ENCODE data around the gene TMEM69. TPM values are rescaled to one million over a fixed set of nuclear protein-coding genes. Genes with fewer than 3 reads are reported as not detected.
A peak's percentile ranks its signal among the peaks of the same experiment; 100 is the strongest.
"Not testable (repeated sequence)": the region's sequence is repeated elsewhere in the genome, so short reads cannot be mapped to it uniquely, and the experiment has no call there.

The TMEM69 gene
- total RNA-seq, 1 donor from 2014 or later, result 20.6 TPM

- Mint-ChIP-seq H3K9me3 (ENCODE audit: unreplicated experiment) (peaks cover 2% of the 10 kb centered on the region), H3K27me3 (ENCODE audit: unreplicated experiment) (no peaks in the 10 kb centered on the region), H3K36me3 (ENCODE audit: unreplicated experiment) (no peaks in the 10 kb centered on the region), H3K4me1 (ENCODE audit: low read depth, unreplicated experiment) (peaks cover 3% of the 10 kb centered on the region), H3K27ac (ENCODE audit: unreplicated experiment) (no peak overlapping the region), H3K4me3 (ENCODE audit: unreplicated experiment) (no peak overlapping the region)
- TF ChIP-seq, protein P1, sequence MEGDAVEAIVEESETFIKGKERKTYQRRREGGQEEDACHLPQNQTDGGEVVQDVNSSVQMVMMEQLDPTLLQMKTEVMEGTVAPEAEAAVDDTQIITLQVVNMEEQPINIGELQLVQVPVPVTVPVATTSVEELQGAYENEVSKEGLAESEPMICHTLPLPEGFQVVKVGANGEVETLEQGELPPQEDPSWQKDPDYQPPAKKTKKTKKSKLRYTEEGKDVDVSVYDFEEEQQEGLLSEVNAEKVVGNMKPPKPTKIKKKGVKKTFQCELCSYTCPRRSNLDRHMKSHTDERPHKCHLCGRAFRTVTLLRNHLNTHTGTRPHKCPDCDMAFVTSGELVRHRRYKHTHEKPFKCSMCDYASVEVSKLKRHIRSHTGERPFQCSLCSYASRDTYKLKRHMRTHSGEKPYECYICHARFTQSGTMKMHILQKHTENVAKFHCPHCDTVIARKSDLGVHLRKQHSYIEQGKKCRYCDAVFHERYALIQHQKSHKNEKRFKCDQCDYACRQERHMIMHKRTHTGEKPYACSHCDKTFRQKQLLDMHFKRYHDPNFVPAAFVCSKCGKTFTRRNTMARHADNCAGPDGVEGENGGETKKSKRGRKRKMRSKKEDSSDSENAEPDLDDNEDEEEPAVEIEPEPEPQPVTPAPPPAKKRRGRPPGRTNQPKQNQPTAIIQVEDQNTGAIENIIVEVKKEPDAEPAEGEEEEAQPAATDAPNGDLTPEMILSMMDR (IDR thresholded peaks at IDR 0.05; ENCODE audit: partially characterized antibody, unreplicated experiment), result no peak
- DNase-seq, result no peak
Measured at GRCh38 chr1:45669379-45669778, 18.6 kb upstream of the TMEM69 start.

- H3K4me1 Mint-ChIP-seq (ENCODE audit: low read depth, unreplicated experiment), result peaks cover 3% of the 10 kb centered on the region
- H3K9me3 Mint-ChIP-seq (ENCODE audit: unreplicated experiment), result peaks cover 2% of the 10 kb centered on the region
- TF ChIP-seq, protein P1 (IDR thresholded peaks at IDR 0.05; ENCODE audit: partially characterized antibody, unreplicated experiment), result no peak
- no peak for DNase-seq
- no peaks in the 10 kb centered on the region for H3K27me3 Mint-ChIP-seq (ENCODE audit: unreplicated experiment)
- H3K4me3 Mint-ChIP-seq (ENCODE audit: unreplicated experiment), result no peak overlapping the region
- H3K27ac Mint-ChIP-seq (ENCODE audit: unreplicated experiment), result peak overlapping the region; percentile 10
- H3K36me3 Mint-ChIP-seq (ENCODE audit: unreplicated experiment), result no peaks in the 10 kb centered on the region
Measured at GRCh38 chr1:45669859-45670655, 17.9 kb upstream of the TMEM69 start.

- TF ChIP-seq, protein P1 (IDR thresholded peaks at IDR 0.05; ENCODE audit: partially characterized antibody, unreplicated experiment), result no peak
Measured at GRCh38 chr1:45673956-45674355, 14.0 kb upstream of the TMEM69 start.

GRCh38 chr1:45674478-45674877, 13.5 kb upstream of the TMEM69 start:
- Mint-ChIP-seq H3K27me3 (ENCODE audit: unreplicated experiment) (no peaks in the 10 kb centered on the region), H3K9me3 (ENCODE audit: unreplicated experiment) (peaks cover 2% of the 10 kb centered on the region), H3K4me3 (ENCODE audit: unreplicated experiment) (no peak overlapping the region), H3K36me3 (ENCODE audit: unreplicated experiment) (no peaks in the 10 kb centered on the region), H3K4me1 (ENCODE audit: low read depth, unreplicated experiment) (peaks cover 7% of the 10 kb centered on the region), H3K27ac (ENCODE audit: unreplicated experiment) (no peak overlapping the region)
- TF ChIP-seq, protein P1 (IDR thresholded peaks at IDR 0.05; ENCODE audit: partially characterized antibody, unreplicated experiment), result no peak
- no peak for DNase-seq

More at GRCh38 chr1:45673956-45674355, 14.0 kb upstream of the TMEM69 start:
- Mint-ChIP-seq H3K9me3 (ENCODE audit: unreplicated experiment) (peaks cover 2% of the 10 kb centered on the region), H3K27ac (ENCODE audit: unreplicated experiment) (no peak overlapping the region), H3K4me3 (ENCODE audit: unreplicated experiment) (no peak overlapping the region), H3K4me1 (ENCODE audit: low read depth, unreplicated experiment) (peaks cover 5% of the 10 kb centered on the region), H3K36me3 (ENCODE audit: unreplicated experiment) (no peaks in the 10 kb centered on the region), H3K27me3 (ENCODE audit: unreplicated experiment) (no peaks in the 10 kb centered on the region)
- DNase-seq, result no peak

DNA sequence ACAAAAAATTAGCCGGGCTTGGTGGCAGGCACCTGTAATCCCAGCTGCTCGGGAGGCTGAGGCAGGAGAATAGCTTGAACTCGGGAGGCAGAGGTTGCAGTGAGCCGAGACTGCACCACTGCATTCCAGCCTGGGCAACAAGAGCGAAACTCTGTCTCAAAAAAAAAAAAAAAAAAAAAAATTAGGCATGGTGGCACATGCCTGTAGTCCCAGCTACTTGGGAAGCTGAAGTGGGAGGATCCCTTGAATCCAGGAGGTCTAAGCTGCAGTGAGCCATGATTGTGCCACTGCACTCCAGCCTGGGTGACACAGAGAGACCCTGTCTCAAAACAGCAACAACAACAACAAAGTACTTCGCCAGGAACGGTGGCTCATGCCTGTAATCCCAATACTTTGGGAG, 11.4 kb upstream of the TMEM69 start:
- not testable (repeated sequence) for H3K4me1 Mint-ChIP-seq (ENCODE audit: low read depth, unreplicated experiment); H3K4me3 Mint-ChIP-seq (ENCODE audit: unreplicated experiment); H3K9me3 Mint-ChIP-seq (ENCODE audit: unreplicated experiment); H3K36me3 Mint-ChIP-seq (ENCODE audit: unreplicated experiment); DNase-seq; H3K27me3 Mint-ChIP-seq (ENCODE audit: unreplicated experiment); H3K27ac Mint-ChIP-seq (ENCODE audit: unreplicated experiment)
